ENCODE data around the gene MS4A5. TPM values are rescaled to one million over a fixed set of nuclear protein-coding genes. Genes with fewer than 3 reads are reported as not detected.
"Not testable (repeated sequence)": the region's sequence is repeated elsewhere in the genome, so short reads cannot be mapped to it uniquely, and the experiment has no call there.

MS4A5 gene
- total RNA-seq, 2 donors from 2014 or later = not detected

DNA sequence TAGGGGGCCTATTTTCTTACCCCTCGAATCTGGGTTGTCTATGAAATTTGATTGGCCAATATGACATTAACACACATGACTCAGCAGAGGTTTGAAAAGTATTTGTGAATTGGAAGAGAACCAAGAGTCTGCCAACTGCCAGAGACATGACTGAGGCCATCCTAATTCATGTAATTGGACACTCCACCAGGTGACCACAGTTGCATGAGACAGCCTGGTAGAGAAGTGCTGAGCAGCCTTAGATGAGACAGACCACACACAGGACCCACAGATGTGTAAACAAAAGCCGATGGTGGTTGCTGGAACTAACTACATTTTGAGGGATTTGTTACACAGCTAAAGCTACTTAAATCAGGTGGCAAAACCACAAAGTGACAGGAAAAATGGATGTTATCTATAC, 855 bp upstream of the MS4A5 start:
- no peaks in the 10 kb centered on the region for H3K4me1 ChIP-seq (ENCODE audit: control insufficient read depth in 1 of 2, low read depth in 2 of 2)
- no peaks in the 10 kb centered on the region for H3K36me3 ChIP-seq
- H3K4me3 ChIP-seq = no peak overlapping the region
- H3K27me3 ChIP-seq (replicated peaks; ENCODE audit: insufficient read depth) = no peaks in the 10 kb centered on the region
- TF ChIP-seq, protein P1, sequence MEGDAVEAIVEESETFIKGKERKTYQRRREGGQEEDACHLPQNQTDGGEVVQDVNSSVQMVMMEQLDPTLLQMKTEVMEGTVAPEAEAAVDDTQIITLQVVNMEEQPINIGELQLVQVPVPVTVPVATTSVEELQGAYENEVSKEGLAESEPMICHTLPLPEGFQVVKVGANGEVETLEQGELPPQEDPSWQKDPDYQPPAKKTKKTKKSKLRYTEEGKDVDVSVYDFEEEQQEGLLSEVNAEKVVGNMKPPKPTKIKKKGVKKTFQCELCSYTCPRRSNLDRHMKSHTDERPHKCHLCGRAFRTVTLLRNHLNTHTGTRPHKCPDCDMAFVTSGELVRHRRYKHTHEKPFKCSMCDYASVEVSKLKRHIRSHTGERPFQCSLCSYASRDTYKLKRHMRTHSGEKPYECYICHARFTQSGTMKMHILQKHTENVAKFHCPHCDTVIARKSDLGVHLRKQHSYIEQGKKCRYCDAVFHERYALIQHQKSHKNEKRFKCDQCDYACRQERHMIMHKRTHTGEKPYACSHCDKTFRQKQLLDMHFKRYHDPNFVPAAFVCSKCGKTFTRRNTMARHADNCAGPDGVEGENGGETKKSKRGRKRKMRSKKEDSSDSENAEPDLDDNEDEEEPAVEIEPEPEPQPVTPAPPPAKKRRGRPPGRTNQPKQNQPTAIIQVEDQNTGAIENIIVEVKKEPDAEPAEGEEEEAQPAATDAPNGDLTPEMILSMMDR (IDR thresholded peaks at IDR 0.05) = no peak
- no peak overlapping the region for H3K27ac ChIP-seq
- no peaks in the 10 kb centered on the region for H3K9me3 ChIP-seq
- DNase-seq (ENCODE audit: low spot score) = no peak
- ATAC-seq (ENCODE audit: insufficient number of reproducible peaks, low FRiP score, low read depth) = no peak

DNA sequence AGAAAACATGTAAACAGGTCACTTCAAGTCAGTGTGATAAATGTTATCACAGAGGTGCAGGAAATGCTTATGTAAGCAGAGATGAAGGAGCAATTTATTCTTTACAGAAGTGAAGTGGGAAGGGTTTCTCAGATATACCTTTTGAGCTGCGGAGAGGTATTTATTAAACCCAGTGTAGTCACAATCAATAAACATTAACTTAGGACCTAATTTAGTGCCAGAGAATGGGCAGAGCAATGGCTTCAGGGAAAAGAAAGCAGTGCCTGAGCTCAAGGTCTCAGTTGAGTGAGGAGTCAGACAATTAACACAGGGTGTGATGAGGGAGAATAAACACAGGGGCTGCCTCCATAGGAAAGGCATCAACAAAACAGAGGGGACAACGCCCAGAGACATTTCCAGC, 1.9 kb downstream of the MS4A5 start:
- DNase-seq (ENCODE audit: low spot score) (no peak), ATAC-seq (ENCODE audit: insufficient number of reproducible peaks, low FRiP score, low read depth) (no peak)
- no peaks in the 10 kb centered on the region for H3K9me3 ChIP-seq
- H3K36me3 ChIP-seq = no peaks in the 10 kb centered on the region
- no peak overlapping the region for H3K27ac ChIP-seq
- H3K4me3 ChIP-seq = no peak overlapping the region
- H3K27me3 ChIP-seq (replicated peaks; ENCODE audit: insufficient read depth) = no peaks in the 10 kb centered on the region
- TF ChIP-seq, protein P1 (IDR thresholded peaks at IDR 0.05) = no peak
- H3K4me1 ChIP-seq (ENCODE audit: control insufficient read depth in 1 of 2, low read depth in 2 of 2) = no peaks in the 10 kb centered on the region

DNA sequence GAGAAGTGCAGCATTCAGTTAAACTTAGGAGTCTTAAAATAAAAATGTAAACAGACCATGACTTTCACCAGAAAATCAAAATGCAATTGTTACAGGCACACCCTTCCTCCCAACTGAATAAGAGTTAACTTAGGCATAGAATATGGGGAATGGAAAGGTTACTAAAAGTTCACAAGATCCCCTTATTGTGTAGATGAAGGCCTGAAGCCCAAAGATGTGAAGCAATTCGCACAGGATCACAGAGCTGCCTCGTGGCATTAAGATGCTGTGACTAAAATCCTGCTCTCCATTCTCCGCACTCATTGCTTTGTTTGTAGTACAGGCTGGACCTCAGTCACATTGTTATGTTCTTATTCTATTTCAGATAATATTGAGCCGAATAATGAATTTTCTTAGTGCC, 4.0 kb downstream of the MS4A5 start:
- DNase-seq (ENCODE audit: low spot score) = no peak
- no peak for ATAC-seq (ENCODE audit: insufficient number of reproducible peaks, low FRiP score, low read depth)
- no peaks in the 10 kb centered on the region for H3K36me3 ChIP-seq
- H3K9me3 ChIP-seq = no peaks in the 10 kb centered on the region
- TF ChIP-seq, protein P1 (IDR thresholded peaks at IDR 0.05) = no peak
- no peaks in the 10 kb centered on the region for H3K27me3 ChIP-seq (replicated peaks; ENCODE audit: insufficient read depth)
- no peaks in the 10 kb centered on the region for H3K4me1 ChIP-seq (ENCODE audit: control insufficient read depth in 1 of 2, low read depth in 2 of 2)
- H3K27ac ChIP-seq = no peak overlapping the region
- no peak overlapping the region for H3K4me3 ChIP-seq

DNA sequence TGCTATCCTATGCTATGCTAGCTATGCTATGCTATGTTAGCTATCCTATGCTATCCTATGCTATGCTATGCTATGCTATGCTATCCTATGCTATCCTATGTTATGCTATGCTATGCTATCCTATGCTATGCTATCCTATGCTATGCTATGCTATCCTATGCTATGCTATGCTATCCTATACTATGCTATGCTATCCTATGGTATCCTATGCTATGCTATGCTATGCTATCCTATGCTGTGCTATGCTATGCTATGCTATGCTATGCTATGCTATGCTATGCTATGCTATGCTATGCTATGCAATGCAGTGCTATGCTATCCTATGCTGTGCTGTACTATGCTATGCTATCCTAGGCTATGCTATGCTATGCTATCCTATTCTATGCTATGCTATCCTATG, 17.7 kb downstream of the MS4A5 start:
- no peaks in the 10 kb centered on the region for H3K27me3 ChIP-seq (replicated peaks; ENCODE audit: insufficient read depth)
- no peaks in the 10 kb centered on the region for H3K36me3 ChIP-seq
- no peaks in the 10 kb centered on the region for H3K9me3 ChIP-seq
- TF ChIP-seq, protein P1 (IDR thresholded peaks at IDR 0.05) = no peak
- H3K27ac ChIP-seq = no peak overlapping the region
- no peak for ATAC-seq (ENCODE audit: insufficient number of reproducible peaks, low FRiP score, low read depth)
- DNase-seq (ENCODE audit: low spot score) = no peak
- no peak overlapping the region for H3K4me3 ChIP-seq
- no peaks in the 10 kb centered on the region for H3K4me1 ChIP-seq (ENCODE audit: control insufficient read depth in 1 of 2, low read depth in 2 of 2)

DNA sequence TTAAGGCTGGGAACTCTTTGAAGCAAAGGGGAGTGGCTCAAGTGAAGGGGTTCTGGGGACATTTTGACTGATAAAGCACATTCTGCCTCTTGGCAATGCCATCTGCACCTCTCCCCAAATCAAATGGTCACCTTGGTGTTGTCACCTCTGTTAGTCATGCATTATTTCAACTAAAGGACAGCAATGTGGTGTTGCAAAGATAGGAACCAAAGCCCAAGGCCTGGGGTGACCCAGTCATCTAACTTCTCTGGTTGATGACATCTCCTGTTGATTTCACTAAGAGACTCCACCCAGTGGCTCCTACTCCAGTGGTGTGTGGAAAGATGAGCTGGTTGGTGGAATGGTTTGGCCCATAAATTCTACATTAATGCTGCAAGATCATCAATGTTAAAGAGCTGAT, 18.5 kb downstream of the MS4A5 start:
- Histone ChIP-seq H3K36me3 (no peaks in the 10 kb centered on the region), H3K27ac (no peak overlapping the region), H3K4me3 (no peak overlapping the region), H3K9me3 (no peaks in the 10 kb centered on the region), H3K27me3 (replicated peaks; ENCODE audit: insufficient read depth) (no peaks in the 10 kb centered on the region), H3K4me1 (ENCODE audit: control insufficient read depth in 1 of 2, low read depth in 2 of 2) (no peaks in the 10 kb centered on the region)
- no peak for ATAC-seq (ENCODE audit: insufficient number of reproducible peaks, low FRiP score, low read depth)
- TF ChIP-seq, protein P1 (IDR thresholded peaks at IDR 0.05) = no peak
- DNase-seq (ENCODE audit: low spot score) = no peak

DNA sequence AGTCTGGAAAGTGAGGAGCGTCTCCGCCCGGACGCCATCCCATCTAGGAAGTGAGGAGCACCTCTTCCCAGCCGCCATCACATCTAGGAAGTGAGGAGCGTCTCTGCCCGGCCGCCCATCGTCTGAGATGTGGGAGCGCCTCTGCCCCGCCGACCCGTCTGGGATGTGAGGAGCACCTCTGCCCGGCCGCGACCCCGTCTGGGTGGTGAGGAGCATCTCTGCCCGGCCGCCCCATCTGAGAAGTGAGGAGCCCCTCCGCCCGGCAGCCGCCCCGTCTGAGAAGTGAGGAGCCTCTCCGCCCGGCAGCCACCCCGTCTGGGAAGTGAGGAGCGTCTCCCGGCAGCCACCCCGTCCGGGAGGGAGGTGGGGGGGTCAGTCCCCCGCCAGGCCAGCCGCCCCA, 21.8 kb downstream of the MS4A5 start:
- ATAC-seq (ENCODE audit: insufficient number of reproducible peaks, low FRiP score, low read depth); H3K27me3 ChIP-seq (replicated peaks; ENCODE audit: insufficient read depth); DNase-seq (ENCODE audit: low spot score); H3K27ac ChIP-seq; H3K4me1 ChIP-seq (ENCODE audit: control insufficient read depth in 1 of 2, low read depth in 2 of 2); H3K4me3 ChIP-seq; H3K36me3 ChIP-seq; H3K9me3 ChIP-seq: not testable (repeated sequence)
